NCI-H2081 (cell line): ENCODE results near the gene ERC2.
"Not testable (repeated sequence)": the region's sequence is repeated elsewhere in the genome, so short reads cannot be mapped to it uniquely, and the experiment has no call there.

Source experiments
- DNase-seq, 2 experiments: peaks; one replicate each; lab custom pipeline; 2025; lab: John Stamatoyannopoulos, UW

The ERC2 gene

DNA sequence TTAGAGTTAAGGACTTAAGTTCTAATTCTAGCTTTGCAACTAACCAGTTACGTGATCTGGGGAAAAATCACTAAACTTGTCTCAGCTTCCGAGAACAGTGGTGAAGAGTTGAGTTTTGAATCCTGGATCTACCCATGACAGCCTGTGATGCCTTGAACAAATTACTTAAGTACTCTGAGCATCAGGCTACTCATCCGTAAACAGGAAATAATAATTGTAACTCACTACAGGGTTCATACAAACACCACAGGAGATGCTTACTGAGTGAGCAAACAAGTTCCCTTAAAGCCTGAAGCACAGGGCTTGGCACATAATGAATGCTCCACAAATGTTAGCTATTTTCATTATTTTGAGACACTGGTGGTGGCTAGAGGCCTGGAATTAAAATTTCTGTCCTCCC is 158.8 kb downstream of the ERC2 start:
- DNase-seq, result peak; percentile 2 to 60

DNA sequence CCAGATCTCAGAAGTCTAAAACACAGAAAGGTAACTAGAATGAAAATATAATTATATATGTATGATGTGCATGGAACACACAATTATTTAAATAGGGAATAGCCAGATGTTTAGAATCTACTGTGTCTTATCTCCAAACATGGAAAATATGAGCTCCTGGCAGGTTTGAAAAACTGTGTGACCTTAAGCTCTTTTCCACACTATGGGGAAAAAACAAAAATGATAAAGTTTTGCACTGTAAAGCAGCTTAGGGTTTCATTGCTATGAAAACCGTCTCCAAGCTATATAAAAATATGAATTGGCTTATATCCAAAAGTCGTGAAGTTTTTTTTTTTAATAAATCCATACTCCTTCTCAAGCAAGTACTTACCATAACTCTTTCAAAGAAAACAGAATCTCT is 159.8 kb downstream of the ERC2 start:
- no peak for DNase-seq

DNA sequence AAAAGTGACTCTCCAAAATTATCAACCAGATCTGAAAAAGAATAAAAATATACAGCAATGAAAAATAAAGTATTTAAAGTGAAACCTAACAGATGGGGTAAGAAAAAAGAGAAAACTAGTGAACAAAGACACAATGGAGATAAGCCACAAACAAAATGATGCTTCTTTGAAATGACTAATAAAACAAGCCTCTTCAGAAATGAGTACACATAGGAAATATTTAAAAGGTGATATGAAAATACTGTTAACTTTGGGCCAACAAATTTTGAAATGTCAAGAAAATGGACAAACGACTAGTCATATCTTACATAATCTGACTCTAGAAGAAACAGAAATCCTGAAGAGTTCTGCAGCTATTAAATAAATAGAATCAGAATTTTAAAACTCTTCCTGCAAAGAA is 164.2 kb downstream of the ERC2 start:
- DNase-seq, result no peak

DNA sequence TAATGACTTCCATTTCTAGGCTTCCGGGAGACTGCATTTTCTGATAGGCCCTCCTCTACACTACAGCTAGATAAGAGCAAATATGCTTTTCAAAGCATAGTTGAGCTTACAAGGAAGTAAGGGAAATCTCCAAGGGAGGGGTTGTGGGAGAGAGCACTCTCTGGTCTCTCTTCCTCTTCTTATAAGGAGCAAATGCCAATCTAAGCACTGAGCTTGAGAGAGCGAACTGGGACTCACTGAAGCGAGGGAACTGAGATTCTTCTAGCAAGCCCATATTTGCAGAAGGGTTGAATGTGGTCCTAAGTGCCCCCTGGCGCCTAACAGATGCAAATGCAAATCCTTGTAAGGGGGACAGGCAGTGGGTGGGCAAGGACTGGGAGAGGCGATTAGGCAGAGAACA is 164.8 kb downstream of the ERC2 start:
- DNase-seq, result no peak

DNA sequence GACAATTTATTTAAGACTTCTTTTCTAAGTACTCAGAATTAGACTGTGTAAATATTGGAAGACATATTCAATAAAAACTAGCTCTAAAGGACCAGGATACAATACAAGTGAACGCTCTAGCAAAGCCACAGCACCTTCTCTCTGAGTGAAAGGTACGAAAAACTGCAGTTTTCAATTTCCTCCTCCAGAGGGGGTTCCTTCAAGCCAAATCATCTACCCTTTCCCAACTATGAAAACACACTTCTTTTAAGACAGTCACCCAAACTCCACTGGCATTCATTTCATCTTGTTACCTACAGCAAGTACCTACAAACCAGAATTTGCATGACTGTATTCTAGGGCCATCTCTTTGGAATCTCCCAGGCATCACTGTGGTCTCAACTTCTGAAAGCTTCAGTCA is 165.8 kb downstream of the ERC2 start:
- DNase-seq, result no peak

DNA sequence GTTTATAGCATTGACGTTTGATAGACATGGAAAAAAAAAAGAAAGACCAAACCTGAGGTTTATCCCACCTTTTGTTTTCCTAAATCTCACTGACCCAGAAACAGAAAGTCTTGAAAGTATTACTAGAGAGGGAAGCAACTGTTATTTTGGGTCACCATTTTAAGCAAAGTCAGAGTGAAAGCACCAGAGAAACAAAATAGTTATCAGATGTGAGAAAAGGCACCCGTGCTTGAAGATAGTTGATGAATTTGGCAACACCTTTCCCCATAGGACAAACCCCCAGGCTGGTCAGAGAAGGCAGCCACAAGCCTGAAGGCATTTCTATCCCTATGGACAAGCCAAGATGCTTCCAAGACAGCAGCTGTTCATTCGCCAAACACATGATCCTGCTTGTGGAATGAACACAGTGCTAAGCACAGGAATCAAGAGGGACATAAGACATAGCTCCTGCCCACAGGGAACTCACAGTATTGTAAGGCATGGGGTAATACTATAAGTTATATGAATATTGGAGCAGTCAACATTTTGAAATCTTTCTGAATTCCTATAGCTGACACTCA is 170.9 kb downstream of the ERC2 start:
- no peak for DNase-seq

DNA sequence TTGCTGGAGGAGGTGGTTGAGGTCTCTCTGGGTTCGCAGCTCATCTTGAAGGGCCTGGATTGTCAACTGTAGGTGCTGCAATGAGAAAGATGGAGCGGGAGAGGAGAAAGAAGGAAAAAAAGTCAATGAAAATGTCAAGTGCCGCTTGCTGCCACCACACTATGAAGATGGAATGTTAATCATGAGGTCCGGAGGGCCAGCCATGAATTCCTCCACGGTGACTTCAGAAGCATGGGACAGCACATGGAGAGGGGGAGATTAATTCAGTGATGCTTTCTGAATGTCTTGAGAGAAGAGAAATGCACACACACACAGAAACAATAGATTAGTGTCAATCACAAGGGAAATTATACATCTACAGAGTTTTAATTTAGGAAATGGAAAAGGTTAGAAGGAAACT is 171.9 kb downstream of the ERC2 start:
- DNase-seq, result no peak

DNA sequence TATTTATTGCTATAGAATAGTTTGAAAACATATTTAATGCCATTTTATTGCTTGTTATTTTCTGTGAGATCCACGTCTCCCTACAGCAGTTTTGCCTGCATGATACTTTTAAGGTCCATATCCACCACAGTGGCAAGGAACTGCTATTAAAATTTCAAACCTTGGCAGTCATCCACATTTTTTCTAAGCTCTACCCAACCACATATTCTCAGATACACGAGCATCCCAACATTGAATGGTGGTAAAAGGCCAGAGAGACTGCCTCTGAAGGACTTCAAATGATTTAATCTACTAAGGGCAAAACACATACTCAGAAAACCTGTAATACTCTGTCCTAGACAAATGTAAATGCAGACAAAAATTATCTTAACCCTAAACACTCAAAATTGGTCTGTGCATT is 173.1 kb downstream of the ERC2 start:
- no peak for DNase-seq

DNA sequence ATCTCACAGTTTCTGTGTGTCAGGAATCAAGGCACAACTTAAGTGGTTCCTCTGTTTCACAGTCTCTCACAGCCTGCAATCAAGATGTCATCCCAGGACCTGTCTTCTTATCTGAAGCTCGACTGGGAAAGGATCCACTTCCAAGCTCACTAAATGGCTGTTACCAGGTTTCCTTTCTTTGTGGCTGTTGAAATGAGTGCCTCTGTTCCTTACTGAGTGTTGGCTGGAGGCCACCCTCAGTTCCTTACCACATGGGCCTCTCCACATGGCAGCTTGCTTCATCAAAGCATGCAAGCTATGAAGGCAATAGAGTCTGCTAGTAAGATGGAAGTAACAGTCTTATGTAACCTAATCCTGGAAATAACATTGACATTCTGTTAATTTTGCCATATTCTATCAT is 174.0 kb downstream of the ERC2 start:
- no peak for DNase-seq

DNA sequence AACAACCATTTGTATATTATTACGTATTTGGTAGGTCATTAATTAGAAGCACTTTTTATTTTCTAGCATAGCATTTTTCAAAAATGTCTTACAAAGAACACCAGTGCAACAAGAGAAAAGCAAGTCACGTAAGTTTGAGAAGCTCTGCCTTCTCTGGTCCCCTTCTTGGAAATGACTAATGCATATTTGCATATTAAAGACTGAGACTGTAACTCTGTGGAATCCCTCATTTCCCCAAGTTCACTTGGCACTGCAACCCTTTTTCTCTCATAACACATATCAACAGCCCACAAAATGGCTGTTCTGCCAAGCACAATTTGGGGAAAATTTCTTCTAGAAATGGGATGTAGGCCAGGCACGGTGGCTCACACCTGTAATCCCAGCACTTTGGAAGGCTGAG is 176.3 kb downstream of the ERC2 start:
- no peak for DNase-seq

DNA sequence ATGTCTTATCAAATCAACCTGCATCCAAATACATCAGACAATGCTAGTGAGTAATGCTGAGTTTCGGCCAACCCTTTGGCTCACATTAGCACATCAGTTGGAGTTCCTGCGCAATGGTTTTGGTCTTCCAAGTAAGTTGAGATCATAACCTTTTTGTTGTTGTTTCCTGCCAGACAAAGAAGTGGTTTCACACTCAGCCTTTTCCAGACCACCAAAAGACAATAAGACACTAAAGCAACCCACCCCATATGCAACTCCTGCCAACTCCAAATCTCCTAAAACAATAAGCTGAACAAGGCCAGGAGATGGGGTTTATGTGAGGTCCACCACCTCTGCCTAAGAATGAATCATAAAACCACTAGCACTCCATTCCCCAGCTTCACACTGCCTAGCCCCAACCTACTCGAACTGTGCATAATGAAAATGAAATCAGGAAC is 177.0 kb downstream of the ERC2 start:
- DNase-seq, result no peak

DNA sequence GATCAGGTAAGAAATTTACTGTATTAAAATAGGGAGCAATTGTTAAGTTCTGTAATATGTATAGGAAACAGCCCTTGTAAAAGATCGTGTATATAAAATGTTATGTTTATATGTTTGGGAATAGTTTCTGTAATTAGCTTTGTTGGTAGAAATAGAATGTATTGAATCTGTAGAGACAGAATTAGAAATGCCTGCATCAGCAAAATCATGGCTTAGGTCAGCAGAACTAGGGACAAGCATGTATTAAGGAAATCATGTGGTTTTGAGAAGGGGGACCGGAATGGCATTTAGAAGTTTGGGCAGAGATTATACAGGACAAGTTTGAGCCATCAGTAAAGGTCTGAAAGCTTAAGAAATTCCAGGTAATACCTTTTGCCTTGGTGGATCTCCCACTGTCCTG is 177.9 kb downstream of the ERC2 start:
- DNase-seq, result no peak

DNA sequence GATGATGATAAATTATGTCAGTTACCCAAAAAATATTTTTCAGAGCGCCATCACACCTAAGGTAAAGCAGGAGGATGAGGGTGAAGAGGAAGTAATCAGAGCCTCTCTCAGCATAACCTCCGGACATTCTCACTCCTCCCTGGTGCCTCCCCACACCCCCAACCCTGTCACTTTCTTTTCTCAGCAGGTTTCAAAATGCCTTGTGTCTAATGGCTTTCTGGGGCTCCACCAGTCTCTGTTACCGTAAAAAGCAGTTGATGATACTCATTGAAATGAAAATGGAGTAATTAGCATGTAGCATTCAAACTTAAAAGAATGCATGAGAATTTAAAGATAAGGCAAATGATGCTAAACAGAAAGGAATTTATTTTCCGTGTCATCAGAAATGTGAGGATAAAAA is 180.0 kb downstream of the ERC2 start:
- DNase-seq, result no peak

DNA sequence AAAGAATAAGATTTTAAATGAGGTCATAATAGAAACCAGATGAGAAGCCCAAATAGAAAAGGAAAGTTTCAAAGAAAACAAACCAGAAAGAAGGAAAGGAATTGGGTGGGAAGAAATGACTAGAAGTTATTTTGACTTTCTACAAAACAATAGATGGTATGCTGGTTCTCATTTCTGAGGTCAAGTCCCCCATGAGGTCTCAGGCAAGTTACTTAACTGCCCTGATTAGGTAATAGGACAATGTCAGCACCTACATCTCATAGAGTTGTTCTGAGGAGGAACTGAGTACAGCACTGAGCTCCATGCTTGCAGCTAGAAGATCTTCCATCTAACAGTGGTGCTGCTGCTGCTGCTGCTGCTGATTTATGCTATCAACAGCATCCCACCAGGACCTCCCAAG is 185.9 kb downstream of the ERC2 start:
- DNase-seq, result no peak

DNA sequence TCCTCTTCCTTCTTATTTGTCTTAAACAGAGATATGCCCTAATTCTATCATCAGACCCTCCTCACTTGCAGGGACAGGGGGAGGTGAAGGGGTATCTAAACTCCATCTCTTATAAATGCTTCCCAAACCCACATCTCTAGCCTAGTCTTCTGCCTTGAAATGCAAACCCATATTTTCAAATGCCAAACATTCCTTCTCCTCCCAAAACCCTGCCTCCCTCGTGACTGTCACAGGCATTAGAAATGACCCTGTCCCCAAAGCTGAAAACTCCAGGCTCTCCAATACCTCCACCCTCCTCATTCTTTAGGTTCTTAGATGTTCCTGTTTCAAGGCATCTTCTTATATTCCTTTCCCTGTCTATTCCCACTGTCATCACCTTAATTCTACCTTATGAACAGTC is 191.0 kb downstream of the ERC2 start:
- DNase-seq, result no peak

DNA sequence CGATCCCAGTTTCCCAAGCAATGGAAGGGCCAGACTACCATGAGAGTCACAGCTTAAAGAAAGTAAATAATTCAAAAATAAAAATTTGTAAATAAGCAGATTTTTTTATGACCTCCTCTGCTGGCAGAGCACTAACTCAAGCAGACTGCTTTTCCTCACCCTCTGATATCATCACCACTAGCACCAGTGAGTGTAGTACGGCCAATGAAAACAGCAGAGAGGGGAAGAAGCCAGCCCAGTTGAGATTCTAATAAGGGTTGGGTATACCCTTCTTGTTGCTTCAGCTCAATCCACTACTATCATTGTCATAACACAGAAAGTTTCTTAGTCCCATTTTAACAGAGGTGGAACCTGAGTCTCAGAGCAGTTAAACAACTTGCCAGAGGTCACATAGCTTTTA is 193.1 kb downstream of the ERC2 start:
- DNase-seq, result no peak

DNA sequence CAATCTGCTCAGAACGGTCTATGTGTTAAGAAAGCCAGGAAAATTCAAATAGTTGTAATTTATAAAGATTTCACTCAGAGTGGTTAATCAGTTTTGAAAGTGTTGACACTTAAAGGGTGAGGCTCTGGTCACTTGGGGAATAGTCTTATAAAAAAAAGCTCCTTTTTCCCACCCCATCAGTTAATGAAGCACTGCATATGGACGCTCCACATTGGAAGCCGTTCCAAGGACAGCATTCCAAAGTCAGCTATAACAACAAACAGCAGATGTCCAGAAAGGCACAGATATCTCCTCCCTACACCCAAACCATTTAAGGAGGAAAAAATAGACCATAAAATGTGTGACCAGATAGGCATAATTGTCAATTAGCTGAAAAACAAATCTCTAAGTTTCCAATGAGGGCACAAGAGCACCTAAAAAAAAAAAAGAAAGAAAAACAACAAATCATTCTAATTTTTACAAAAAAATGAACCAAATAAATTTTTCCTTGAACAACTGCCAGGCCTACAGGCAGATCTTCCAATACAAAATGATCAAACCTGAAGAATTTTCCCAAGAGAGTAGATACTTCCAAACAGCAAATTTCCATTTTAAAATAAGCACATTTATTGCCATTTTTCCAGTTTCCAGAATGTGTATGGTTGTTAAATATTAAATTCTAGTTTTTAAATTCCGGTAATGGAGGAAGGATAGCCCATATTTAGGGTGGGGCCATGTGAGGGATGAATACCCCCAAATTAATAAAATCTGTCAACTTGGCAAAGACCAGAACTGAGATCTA is 198.3 kb downstream of the ERC2 start:
- DNase-seq, result no peak

DNA sequence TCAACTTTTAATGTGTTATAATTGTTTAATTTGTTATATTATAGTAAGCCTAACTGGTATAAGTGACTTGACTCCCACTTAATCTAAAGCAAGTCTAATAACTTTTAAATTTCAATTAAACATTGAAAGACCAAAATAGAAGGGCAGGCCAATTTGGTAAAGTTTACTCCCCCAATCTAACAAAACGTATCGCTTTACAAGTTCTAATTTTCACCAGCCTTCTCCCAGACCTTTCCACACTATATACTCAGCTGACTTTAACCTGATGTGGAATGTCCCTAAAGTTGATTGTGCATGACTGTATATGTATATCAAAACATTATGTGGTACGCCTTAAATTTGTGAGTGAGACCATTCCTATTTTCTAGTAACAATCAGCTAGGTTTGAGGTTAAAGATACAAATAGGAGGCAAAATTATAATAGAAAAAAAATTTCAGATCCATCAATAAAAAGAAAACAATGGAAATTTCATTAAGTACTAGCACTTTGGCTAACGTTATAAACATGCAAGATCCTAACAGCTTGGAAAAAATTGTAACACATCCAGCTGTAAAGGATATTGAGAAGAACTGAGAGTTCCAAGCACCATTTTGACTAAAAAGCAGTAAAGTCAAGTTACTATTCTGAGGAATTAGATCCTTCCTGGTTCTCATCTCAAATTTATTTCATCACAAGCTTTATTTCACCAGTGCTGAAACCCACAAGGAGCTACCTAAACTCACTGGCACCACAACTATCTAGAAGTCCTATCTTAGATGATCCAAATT is 199.5 kb downstream of the ERC2 start:
- DNase-seq, result no peak

DNA sequence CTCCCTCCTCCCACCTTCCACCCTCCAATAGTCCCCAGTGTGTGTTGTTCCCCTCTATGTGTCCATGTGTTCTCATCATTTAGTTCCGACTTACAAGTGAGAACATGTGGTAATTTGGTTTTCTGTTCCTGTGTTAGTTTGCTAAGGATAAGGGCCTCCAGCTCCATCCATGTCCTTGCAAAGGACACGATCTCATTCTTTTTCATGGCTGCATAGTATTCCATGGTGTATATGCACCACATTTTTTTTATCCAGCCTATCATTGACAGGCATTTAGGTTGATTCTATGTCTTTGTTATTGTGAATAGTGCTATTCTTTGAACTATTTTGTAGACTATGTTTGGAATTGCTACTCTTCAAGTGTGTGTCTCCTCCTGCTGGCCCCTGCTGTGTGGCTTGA is 206.4 kb downstream of the ERC2 start:
- not testable (repeated sequence) for DNase-seq

DNA sequence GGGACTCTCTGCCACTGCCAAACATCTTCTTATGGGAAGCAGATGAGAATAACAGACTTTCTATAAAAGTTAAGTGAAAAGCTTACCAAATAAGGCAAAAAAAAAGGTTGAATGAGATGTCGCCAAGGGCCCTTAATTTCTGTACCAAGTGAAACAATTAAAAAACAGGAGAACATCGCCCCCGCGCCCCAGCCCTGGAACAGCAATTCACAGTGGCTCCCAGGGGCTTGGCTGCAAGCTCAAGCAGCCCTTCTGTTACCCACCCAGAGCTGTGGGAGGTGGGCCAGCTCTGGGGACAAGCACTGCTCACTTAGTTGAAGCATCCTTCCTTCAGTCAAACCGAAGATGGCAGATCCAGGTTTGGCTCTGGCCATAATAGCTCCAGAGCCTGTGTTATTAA is 208.0 kb downstream of the ERC2 start:
- no peak for DNase-seq

DNA sequence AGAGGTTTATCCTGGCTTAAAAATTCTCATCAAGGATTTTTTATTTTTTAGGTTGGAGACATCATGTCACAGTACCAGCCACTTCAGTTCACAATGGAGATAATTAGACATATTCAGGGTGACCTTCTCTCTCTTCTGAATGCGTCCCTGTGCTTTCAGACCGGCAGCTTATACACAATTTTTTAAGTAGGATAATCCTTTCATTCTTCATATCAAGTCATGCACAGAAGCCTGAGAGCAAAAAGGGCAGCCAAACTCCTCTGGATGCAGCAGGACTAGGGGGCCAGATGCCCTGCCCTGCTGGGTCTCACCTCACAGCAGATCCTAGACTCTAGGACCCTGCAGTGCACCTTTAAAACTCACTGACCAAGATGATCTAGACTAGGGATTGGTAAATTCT is 210.4 kb downstream of the ERC2 start:
- DNase-seq, result no peak

DNA sequence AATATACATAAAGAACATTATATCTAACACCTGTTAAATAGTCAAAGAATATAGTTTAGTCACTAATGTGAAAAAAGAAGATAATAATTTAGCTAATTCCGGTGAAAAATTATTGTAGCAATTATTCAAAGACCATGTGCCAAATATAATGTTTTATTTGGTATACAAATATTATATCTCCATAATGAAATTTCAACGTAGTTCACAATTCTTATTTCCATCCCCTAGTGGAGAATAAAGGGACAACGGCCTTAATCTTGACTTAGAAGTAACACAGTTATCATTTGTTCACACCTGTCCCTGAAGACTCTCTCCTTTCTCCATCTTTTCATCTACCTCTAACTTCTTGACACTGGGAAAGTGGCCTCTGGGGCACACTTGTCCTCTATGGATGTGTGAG is 213.4 kb downstream of the ERC2 start:
- DNase-seq, result no peak

DNA sequence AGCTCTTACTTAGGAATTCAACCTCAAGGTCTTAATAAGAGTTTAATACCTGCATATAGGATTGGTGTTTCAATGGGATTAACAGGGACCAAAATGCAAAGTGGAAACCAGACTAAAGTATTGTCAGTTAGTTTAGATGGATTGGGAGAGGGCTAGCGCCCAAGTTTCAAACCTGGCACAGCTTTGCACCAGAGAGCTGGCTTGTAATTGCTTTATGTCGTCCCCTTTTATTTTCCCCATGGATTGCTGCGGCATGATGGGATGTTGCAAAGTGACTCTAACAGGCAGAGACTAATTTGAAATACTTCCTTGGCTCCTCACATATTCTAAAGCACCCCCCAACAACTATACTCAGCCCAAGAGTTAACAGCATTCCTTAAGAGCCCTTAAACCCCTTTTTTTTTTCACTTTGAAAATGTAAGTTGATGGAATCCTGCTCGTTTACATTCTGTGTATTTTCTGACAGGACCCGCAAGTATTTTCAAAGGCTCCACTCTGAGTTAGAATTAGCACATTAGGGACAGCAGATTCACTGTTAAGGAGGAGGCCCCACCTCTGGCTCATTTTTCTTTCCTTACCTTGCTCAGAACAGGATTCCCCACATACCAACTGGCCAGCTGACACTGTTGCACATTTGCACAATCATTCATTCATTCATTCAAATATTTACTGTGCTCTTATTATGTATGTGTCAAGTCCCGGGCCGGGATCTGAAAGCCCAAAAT is 214.2 kb downstream of the ERC2 start:
- DNase-seq, result no peak
